ENCODE results near the gene PGBD4. TPM values are rescaled to one million over a fixed set of nuclear protein-coding genes. Genes with fewer than 3 reads are reported as not detected.
A peak's percentile ranks its signal among the peaks of the same experiment; 100 is the strongest.
"Not testable (repeated sequence)": the region's sequence is repeated elsewhere in the genome, so short reads cannot be mapped to it uniquely, and the experiment has no call there.

Gene PGBD4
- total RNA-seq, 1 donor from 2014 or later = 1.2 TPM

- no peak for DNase-seq
Observed at GRCh38 chr15:34114739-34115138, 12.9 kb downstream of the PGBD4 start.

GRCh38 chr15:34116620-34117019 is 14.7 kb downstream of the PGBD4 start:
- no peak for DNase-seq

GRCh38 chr15:34119291-34119690 is 17.4 kb downstream of the PGBD4 start:
- no peak for DNase-seq

DNA sequence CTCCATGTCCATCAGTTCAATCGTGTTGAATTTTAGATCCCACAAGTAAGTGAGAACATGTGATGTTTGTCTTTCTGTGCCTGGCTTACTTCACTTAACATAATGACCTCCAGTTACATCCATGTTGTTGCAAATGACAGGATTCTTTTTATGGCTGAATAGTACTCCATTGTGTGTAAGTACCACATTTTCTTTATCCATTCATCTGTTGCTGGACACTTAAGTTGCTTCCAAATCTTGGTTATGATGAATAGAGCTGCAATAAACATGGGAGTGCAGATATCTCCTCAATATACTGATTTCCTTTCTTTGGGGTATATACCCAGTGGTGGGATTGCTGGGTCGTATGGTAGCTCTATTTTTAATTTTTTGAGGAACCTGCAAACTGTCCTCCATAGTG is 18.5 kb downstream of the PGBD4 start:
- not testable (repeated sequence) for DNase-seq

GRCh38 chr15:34121786-34122185 is 19.9 kb downstream of the PGBD4 start:
- not testable (repeated sequence) for DNase-seq

DNA sequence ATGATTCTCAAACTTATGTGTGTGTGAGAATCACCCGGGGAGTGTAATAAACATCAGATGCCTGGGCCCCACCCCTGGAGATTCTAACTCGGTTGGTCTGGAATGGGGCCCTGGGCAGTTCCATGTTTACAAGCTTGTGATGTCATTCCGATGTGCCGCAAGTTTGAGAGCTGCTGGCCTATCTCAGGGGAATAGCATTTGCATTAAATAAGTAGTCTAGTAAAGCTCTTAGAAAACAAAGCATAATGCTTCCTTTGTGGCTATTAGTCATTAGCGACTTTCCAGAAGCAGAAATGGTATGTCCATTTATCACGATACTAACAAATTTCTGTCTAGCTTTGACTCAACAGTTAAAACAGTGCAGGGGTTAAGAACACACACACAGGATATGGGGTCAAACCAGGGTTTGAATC is 20.9 kb downstream of the PGBD4 start:
- peak; percentile 76 for DNase-seq

- DNase-seq = no peak
Observed at GRCh38 chr15:34124651-34125050, 22.8 kb downstream of the PGBD4 start.

DNA sequence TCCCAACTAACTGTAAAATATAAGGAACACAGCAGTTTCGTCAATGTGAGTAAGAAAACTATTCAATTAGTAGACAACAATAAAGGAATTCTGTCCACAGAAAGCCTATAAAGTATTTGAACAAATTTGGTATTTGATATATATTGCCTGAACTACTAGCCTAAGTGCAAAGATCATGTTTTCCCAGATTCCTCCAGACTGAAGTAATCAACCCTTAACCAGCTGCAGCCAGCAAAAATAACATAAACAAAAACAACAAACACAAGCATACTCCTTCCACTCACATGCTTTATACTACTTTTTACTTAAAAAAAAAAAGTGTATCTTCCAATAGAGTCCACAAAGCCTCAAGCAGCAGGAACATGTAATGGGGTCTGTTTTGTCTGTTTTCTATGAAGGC is 24.1 kb downstream of the PGBD4 start:
- DNase-seq = no peak

- no peak for DNase-seq
Observed at GRCh38 chr15:34126522-34126921, 24.6 kb downstream of the PGBD4 start.

DNA sequence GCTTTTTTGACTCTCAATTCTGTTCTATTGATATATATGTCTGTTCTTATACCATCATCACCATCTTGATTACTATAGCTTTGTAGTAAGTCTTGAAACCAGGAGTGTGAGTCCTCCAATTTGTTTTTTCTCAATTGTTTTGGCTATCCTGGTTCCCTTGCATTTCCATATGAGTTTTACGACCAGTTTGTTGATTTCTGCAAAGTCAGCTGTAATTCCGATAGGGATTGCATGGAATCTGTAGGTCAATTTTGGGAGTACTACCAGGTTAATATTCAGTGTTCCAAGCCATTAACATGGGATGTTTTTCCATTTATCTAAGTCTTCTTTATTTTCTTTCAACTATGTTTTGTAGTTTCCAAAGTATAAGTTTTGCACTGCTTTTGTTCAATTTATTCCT is 27.0 kb downstream of the PGBD4 start:
- DNase-seq = no peak

DNA sequence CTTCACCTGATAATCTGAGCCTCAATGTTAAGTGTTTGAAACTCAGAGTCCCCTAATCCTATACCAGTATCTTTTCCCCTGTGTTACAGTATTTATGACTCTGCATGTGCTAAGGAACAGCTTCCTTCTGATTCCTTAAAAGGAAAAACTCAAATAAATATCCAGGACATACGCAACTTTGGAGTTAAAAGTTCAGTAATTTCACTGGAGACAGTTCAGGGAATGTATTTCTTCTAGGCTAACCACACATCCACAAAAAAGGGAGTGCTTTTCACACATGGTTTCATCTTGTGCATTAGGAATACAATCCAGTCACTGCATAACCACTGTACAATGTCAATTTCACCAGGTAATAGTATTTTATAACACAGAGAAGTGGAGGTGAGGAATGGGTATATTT is 31.0 kb downstream of the PGBD4 start:
- no peak for DNase-seq

- DNase-seq = no peak
Observed at GRCh38 chr15:34133511-34133910, 31.6 kb downstream of the PGBD4 start.

DNA sequence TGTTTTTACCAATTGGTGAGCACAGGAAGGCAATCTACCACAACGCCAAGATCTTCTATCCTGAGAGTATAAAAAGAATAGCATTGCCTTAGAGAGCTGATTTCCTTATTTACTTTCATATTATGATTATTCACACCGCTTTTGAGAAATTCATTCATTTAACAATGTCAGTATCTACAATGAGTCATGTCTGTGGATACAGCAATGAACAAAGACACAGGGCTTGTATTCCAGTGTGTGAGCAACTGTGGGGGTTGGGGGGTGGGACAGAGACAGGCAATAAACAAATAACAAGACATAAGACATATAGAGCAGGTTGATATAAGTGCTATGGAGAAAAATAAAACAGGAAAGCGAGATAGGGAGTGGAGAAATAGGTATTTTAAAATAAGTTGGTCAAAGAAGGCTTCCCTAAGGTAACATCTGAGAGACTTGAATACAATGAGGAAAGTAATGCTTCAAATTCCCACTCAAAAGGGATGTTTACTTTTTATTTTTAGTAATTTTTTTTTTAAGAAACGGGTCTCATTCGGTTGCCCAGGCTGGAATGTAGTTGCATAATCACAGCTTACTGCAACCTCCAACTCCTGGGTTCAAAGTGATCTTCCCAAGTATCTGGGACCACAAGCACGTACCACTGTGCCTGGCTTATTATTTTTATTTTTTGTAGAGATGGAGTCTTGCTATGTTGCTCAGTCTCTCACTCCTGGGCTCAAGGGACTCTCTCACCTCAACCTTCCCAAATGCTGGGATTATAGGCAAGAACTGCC is 45.7 kb downstream of the PGBD4 start:
- peak; percentile 75 for DNase-seq

GRCh38 chr15:34154725-34155204 is 52.9 kb downstream of the PGBD4 start:
- no peak for DNase-seq

- no peak for DNase-seq
Observed at GRCh38 chr15:34155859-34156258, 54.0 kb downstream of the PGBD4 start.

Other genes with a start within 250 kb of the PGBD4 start
- 0.17 TPM in 1 of 2 replicates, not detected in the other for gene CHRM5, start 133.6 kb upstream of the PGBD4 start, total RNA-seq
- 23.9 and 32.2 TPM in 2 replicates for gene AVEN, start 62.9 kb upstream of the PGBD4 start, total RNA-seq
- 23.7 and 37.1 TPM in 2 replicates for gene EMC7, start 221 bp upstream of the PGBD4 start, total RNA-seq
- 43.5 and 54.8 TPM in 2 replicates for gene KATNBL1, start 108.0 kb downstream of the PGBD4 start, total RNA-seq
- 110 and 164 TPM in 2 replicates for gene EMC4, start 122.9 kb downstream of the PGBD4 start, total RNA-seq
- 23.8 and 42.8 TPM in 2 replicates for gene SLC12A6, start 235.7 kb downstream of the PGBD4 start, total RNA-seq
- 181 and 222 TPM in 2 replicates for gene NOP10, start 241.1 kb downstream of the PGBD4 start, total RNA-seq
- gene NUTM1, start 241.2 kb downstream of the PGBD4 start, total RNA-seq = not detected in 2 replicates

All from dermis blood vessel endothelial cell (primary cell).